Inflammatory macrophage treated with lipopolysaccharide for 1 hour (primary cell): ENCODE measurements around the gene NAT16.

Experiments
- DNase-seq, 2 donors: peaks; one replicate each; pipeline ENCODE4 v3.0.0-alpha.2; 2020 to 2022

The NAT16 gene

GRCh38 chr7:101180130-101180755 lies at the start of gene NAT16:
Gene NAT16, minus strand, starts transcription at chr7:101180293. Its CDS starts 5,486 bp downstream, at chr7:101174807.
- DNase-seq: no peak

GRCh38 chr7:101226721-101227120 lies 46.6 kb upstream of the NAT16 start:
- no peak for DNase-seq

GRCh38 chr7:101225650-101226049 lies 45.6 kb upstream of the NAT16 start:
- no peak for DNase-seq

- no peak for DNase-seq
These were observed 43.4 kb upstream of the NAT16 start for GRCh38 chr7:101223528-101223927.

GRCh38 chr7:101222275-101222830 lies 42.3 kb upstream of the NAT16 start:
- DNase-seq: no peak

- DNase-seq: no peak
These were observed 40.2 kb upstream of the NAT16 start for GRCh38 chr7:101220295-101220694.

GRCh38 chr7:101218236-101219125 lies 38.4 kb upstream of the NAT16 start:
- DNase-seq: no peak

- peak; percentile 97 to 100 for DNase-seq
These were observed 37.5 kb upstream of the NAT16 start, which contains the start of the genes PLOD3 and ZNHIT1 for GRCh38 chr7:101217388-101218235. Gene PLOD3, minus strand, starts transcription at chr7:101217581. Its CDS starts 307 bp downstream, at chr7:101217274. Gene ZNHIT1, plus strand, starts transcription at chr7:101218165. Its CDS starts 31 bp downstream, at chr7:101218196.

- DNase-seq: no peak
These were observed 36.8 kb upstream of the NAT16 start for GRCh38 chr7:101216860-101217387.

GRCh38 chr7:101216001-101216859 lies 36.1 kb upstream of the NAT16 start:
- DNase-seq: peak in 1 of 2 donors; percentile 32

GRCh38 chr7:101212014-101212413 lies 31.9 kb upstream of the NAT16 start:
- DNase-seq: no peak

GRCh38 chr7:101211501-101211900 lies 31.4 kb upstream of the NAT16 start:
- DNase-seq: no peak

- no peak for DNase-seq
These were observed 30.1 kb upstream of the NAT16 start for GRCh38 chr7:101210143-101210542.

GRCh38 chr7:101208794-101209193 lies 28.7 kb upstream of the NAT16 start:
- DNase-seq: no peak

GRCh38 chr7:101207459-101207858 lies 27.4 kb upstream of the NAT16 start:
- no peak for DNase-seq

GRCh38 chr7:101206665-101207042 lies 26.6 kb upstream of the NAT16 start:
- DNase-seq: no peak

GRCh38 chr7:101205901-101206664 lies 26.0 kb upstream of the NAT16 start:
- DNase-seq: no peak

GRCh38 chr7:101203740-101204738 lies 23.9 kb upstream of the NAT16 start:
- DNase-seq: peak; percentile 56 to 73

- DNase-seq: no peak
These were observed 22.5 kb upstream of the NAT16 start for GRCh38 chr7:101202603-101202918.
